ENCODE measurements around the gene KRTAP15-1. TPM values are rescaled to one million over a fixed set of nuclear protein-coding genes. Genes with fewer than 3 reads are reported as not detected.

Gene KRTAP15-1
- total and polyA plus RNA-seq, 2 of the 4 experiments (the other 2 are of a cell fraction) = not detected

GRCh38 chr21:30444204-30444603 is 4.1 kb downstream of the KRTAP15-1 start:
- Histone ChIP-seq H3K9me3 (ENCODE audit: control insufficient read depth, insufficient read depth, low read length) (peaks cover 11% of the 10 kb centered on the region), H4K91ac (ENCODE audit: insufficient read depth, low read depth, low read length) (no peak overlapping the region), H2AK5ac (ENCODE audit: low read depth, low read length) (no peak overlapping the region), H2BK15ac (ENCODE audit: low read depth, low read length) (no peak overlapping the region), H3K4me2 (ENCODE audit: low read depth, low read length) (no peak overlapping the region), H3K9me1 (ENCODE audit: insufficient read depth, low read length) (no peaks in the 10 kb centered on the region), H2BK20ac (ENCODE audit: low read depth, low read length) (no peak overlapping the region), H4K8ac (ENCODE audit: low read depth in 2 of 2, low read length in 2 of 2) (no peak overlapping the region), H2BK120ac (ENCODE audit: low read depth, low read length) (no peak overlapping the region), H3K4me1 (ENCODE audit: control insufficient read depth, insufficient read depth, low read length) (no peaks in the 10 kb centered on the region), H3K4ac (ENCODE audit: low read depth, low read length) (no peak overlapping the region), H3K36me3 (ENCODE audit: control insufficient read depth, insufficient read depth, low read length) (no peaks in the 10 kb centered on the region), H3K14ac (replicated peaks; ENCODE audit: low read depth, low read length) (no peak overlapping the region), H2AK9ac (replicated peaks; ENCODE audit: low read depth, low read length, poor library complexity) (no peak overlapping the region), H4K20me1 (ENCODE audit: insufficient read depth, low read length) (no peaks in the 10 kb centered on the region), H3K23ac (ENCODE audit: low read depth, low read length) (no peak overlapping the region), H3K9ac (ENCODE audit: low read depth, low read length) (no peak overlapping the region), H3K79me1 (ENCODE audit: low read depth in 1 of 2, low read length in 2 of 2) (no peaks in the 10 kb centered on the region), H3K56ac (ENCODE audit: extremely low read depth, insufficient read depth, low read length) (no peak overlapping the region), H2BK5ac (ENCODE audit: low read depth, low read length, poor library complexity, severe bottlenecking) (no peak overlapping the region), H2AFZ (replicated peaks; ENCODE audit: low read length, poor library complexity) (no peak overlapping the region), H3K27me3 (ENCODE audit: control insufficient read depth, insufficient read depth, low read length) (no peaks in the 10 kb centered on the region), H3K27ac (ENCODE audit: insufficient read depth, low read length) (no peak overlapping the region), H4K5ac (ENCODE audit: low read depth, low read length) (no peak overlapping the region), H3K4me3 (ENCODE audit: insufficient read depth, low read depth, low read length) (no peak overlapping the region), H3K18ac (ENCODE audit: low read depth, low read length) (no peak overlapping the region)
- no TSS peak for BruUV-seq (replicated peaks)
- in situ Hi-C loops (cut with MboI; ENCODE audit: low sequenced_read_pairs) (no loop called here), intact Hi-C loops (cut with micrococcal nuclease) (no loop called here), dilution Hi-C loops (cut with HindIII; ENCODE audit: low sequenced_read_pairs, unreplicated experiment) (no loop called here)
- DNase-seq (no peak), ATAC-seq (ENCODE audit: low read depth) (no peak)
- no CpG with 5 or more reads among the region's 1 CpG for WGBS, 2 experiments (ENCODE audit: extremely low coverage in 2 of 2, insufficient read length in 1 of 2)
- ChIA-PET POLR2A (ENCODE audit: unreplicated experiment) (no interaction called here), CTCF (no interaction called here)
- TF ChIP-seq POLR2A (IDR thresholded peaks at IDR 0.05; ENCODE audit: low read depth, low read length) = no peak
- TF ChIP-seq MXI1 (IDR thresholded peaks at IDR 0.05; ENCODE audit: borderline replicate concordance, low read depth, low read length) = no peak
- TF ChIP-seq CTCF (conservative IDR thresholded peaks at IDR 0.05; ENCODE audit: low read depth, low read length) = no peak
- no peak for TF ChIP-seq SMC3 (IDR thresholded peaks at IDR 0.05; ENCODE audit: low read depth, low read length)
- TF ChIP-seq MAZ (IDR thresholded peaks at IDR 0.05; ENCODE audit: borderline replicate concordance, low read depth, low read length) = no peak
- TF ChIP-seq USF2 (IDR thresholded peaks at IDR 0.05; ENCODE audit: low read depth, low read length) = no peak
- no peak for TF ChIP-seq RCOR1 (IDR thresholded peaks at IDR 0.05; ENCODE audit: insufficient replicate concordance, low read length)
- TF ChIP-seq RAD21 (IDR thresholded peaks at IDR 0.05; ENCODE audit: low read length) = no peak
- TF ChIP-seq ELK1 (IDR thresholded peaks at IDR 0.05; ENCODE audit: borderline replicate concordance, low read depth, low read length) = no peak
- no peak for TF ChIP-seq CHD1 (IDR thresholded peaks at IDR 0.05; ENCODE audit: low read depth, low read length)
- no peak for TF ChIP-seq CEBPB (IDR thresholded peaks at IDR 0.05; ENCODE audit: low read depth, low read length)
- TF ChIP-seq MAFK (IDR thresholded peaks at IDR 0.05; ENCODE audit: low read depth, low read length) = no peak
- no peak for TF ChIP-seq BHLHE40 (IDR thresholded peaks at IDR 0.05; ENCODE audit: low read depth, low read length)
- TF ChIP-seq NFE2L2 (IDR thresholded peaks at IDR 0.05; ENCODE audit: low read depth, low read length) = no peak
- no peak for TF ChIP-seq FOS (IDR thresholded peaks at IDR 0.05; ENCODE audit: low read depth, low read length)
- no peak for TF ChIP-seq RFX5 (IDR thresholded peaks at IDR 0.05; ENCODE audit: low read depth, low read length)

Data from IMR-90 (cell line).